AG08396 (cell line): ENCODE measurements around the gene ERICH4.
"Not testable (repeated sequence)": the region's sequence is repeated elsewhere in the genome, so short reads cannot be mapped to it uniquely, and the experiment has no call there.

Experiments used
- DNase-seq: peaks from one replicate; pipeline ENCODE4 v3.0.0; 2012; ENCODE audit warnings: low spot score, mixed read lengths

ERICH4 gene

GRCh38 chr19:41478875-41479756 is 36.2 kb downstream of the ERICH4 start:
- DNase-seq: no peak

GRCh38 chr19:41479757-41480191 is 36.8 kb downstream of the ERICH4 start:
- DNase-seq: no peak

- DNase-seq: no peak
Measured at GRCh38 chr19:41480336-41480735, 37.4 kb downstream of the ERICH4 start.

DNA sequence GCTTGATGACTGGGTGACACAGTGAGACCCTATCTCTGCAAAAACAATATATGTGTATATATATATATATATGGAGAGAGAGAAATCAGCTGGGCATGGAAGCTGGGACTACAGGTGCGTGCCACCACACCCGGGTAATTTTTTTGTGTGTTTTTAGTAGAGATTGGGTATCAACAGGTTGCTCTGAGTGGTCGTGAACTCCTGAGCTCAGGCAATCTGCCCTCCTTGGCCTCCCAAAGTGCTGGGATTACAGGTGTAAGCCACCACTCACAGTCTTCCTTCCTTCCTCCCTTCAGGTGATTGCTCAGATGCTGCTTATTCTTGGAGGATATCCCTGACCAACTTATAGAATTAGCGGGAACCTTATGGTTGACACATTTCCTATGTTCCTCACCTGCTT is 41.9 kb downstream of the ERICH4 start:
- DNase-seq: no peak

DNA sequence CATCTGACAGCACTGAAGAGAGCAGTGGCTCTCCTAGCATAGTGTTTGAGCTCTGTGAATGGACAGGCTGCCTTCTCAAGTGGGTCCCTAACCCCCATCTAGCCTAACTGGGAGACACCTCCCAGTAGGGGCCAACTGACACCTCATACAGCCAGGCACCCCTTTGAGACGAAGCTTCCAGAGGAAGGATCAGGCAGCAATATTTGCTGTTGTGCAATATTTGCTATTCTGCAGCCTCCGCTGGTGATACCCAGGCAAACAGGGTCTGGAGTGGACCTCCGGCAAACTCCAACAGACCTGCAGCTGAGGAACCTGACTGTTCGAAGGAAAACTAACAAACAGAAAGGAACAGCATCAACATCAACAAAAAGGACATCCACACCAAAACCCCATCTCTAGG is 44.0 kb downstream of the ERICH4 start:
- DNase-seq: not testable (repeated sequence)

DNA sequence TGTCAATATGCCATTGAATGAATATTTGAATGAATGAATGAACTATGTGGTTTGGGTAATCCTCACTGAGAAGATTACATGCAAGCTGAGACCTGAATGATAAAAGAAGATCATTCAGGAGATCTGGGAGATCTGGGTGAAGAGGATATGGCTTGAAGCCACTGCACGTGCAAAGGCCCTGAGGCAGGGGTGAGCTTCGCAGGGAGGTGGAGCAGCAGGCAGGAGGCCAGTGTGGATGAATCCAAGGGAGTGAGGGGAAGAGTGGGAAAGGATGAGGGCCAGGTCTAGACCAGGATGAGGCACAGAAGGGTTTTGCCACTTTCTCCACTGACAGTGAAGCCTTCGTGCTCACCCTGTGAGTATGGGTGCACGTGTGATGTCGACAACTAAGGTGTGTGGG is 49.9 kb downstream of the ERICH4 start:
- DNase-seq: no peak
